ENCODE results near the gene SS18L1.

DNA sequence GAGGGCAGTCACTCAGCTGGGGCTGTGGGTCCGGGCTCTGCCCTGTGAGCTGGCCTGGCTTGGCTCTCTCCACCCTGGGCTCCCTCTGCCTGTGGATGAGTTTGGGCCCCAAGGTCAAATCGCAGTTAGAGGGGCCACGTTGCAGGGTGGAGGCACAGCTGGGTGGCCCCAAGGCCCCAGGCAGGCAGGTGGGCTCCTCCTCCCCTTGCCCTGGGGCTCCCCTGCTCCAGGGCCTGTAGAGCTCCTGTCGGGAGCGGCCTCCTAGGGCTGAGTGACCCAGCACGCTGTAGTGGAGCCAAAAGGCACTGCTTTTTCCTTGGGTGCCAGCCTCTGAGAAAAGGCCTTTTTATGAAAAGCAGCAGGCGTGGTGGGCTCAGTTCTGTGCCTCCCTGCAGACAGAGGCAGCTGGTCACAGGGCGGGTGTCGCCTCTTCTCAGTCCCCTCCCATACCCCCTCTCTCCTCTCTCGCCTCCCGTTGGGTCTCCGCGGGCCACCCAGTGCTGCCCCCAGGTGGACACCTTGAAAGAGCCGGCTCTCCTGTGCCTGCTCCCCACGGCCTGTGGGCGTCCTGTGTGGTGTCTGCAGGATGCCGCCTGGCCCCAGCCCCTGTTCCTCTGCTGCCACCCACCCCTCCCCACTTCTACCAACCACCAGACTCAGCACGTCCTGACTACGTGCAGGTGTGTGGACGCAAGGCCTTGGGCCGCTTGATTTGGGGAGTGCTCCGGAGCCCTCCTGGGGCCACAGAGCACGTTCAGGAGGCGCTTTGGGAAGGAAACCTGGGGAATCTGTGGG lies 13.2 kb downstream of the SS18L1 start:
- no peak for TF ChIP-seq PPARA (CRISPR knock-in tag; IDR thresholded peaks at IDR 0.05; ENCODE audit: borderline replicate concordance)
- TF ChIP-seq ESRRG (CRISPR knock-in tag; IDR thresholded peaks at IDR 0.05), result no peak
- TF ChIP-seq ZNF565 (CRISPR knock-in tag; conservative IDR thresholded peaks at IDR 0.05; ENCODE audit: low read depth), result no peak
- TF ChIP-seq ARNTL (CRISPR knock-in tag; IDR thresholded peaks at IDR 0.05; ENCODE audit: borderline replicate concordance, low read depth), result no peak
- TF ChIP-seq TOX (CRISPR knock-in tag; IDR thresholded peaks at IDR 0.05; ENCODE audit: borderline replicate concordance), result no peak
- TF ChIP-seq, protein P1, sequence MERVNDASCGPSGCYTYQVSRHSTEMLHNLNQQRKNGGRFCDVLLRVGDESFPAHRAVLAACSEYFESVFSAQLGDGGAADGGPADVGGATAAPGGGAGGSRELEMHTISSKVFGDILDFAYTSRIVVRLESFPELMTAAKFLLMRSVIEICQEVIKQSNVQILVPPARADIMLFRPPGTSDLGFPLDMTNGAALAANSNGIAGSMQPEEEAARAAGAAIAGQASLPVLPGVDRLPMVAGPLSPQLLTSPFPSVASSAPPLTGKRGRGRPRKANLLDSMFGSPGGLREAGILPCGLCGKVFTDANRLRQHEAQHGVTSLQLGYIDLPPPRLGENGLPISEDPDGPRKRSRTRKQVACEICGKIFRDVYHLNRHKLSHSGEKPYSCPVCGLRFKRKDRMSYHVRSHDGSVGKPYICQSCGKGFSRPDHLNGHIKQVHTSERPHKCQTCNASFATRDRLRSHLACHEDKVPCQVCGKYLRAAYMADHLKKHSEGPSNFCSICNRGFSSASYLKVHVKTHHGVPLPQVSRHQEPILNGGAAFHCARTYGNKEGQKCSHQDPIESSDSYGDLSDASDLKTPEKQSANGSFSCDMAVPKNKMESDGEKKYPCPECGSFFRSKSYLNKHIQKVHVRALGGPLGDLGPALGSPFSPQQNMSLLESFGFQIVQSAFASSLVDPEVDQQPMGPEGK (CRISPR knock-in tag; IDR thresholded peaks at IDR 0.05; ENCODE audit: borderline replicate concordance), result no peak
- no peak for TF ChIP-seq OSR1 (CRISPR knock-in tag; IDR thresholded peaks at IDR 0.05)
- no peak for TF ChIP-seq ZFP30 (CRISPR knock-in tag; IDR thresholded peaks at IDR 0.05)
- TF ChIP-seq BACH2 (CRISPR knock-in tag; IDR thresholded peaks at IDR 0.05; ENCODE audit: borderline replicate concordance), result no peak
- TF ChIP-seq, protein P2, sequence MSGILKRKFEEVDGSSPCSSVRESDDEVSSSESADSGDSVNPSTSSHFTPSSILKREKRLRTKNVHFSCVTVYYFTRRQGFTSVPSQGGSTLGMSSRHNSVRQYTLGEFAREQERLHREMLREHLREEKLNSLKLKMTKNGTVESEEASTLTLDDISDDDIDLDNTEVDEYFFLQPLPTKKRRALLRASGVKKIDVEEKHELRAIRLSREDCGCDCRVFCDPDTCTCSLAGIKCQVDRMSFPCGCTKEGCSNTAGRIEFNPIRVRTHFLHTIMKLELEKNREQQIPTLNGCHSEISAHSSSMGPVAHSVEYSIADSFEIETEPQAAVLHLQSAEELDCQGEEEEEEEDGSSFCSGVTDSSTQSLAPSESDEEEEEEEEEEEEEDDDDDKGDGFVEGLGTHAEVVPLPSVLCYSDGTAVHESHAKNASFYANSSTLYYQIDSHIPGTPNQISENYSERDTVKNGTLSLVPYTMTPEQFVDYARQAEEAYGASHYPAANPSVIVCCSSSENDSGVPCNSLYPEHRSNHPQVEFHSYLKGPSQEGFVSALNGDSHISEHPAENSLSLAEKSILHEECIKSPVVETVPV (CRISPR knock-in tag; IDR thresholded peaks at IDR 0.05), result no peak
- TF ChIP-seq ZFP3 (CRISPR knock-in tag; IDR thresholded peaks at IDR 0.05), result no peak
- TF ChIP-seq, protein P3, sequence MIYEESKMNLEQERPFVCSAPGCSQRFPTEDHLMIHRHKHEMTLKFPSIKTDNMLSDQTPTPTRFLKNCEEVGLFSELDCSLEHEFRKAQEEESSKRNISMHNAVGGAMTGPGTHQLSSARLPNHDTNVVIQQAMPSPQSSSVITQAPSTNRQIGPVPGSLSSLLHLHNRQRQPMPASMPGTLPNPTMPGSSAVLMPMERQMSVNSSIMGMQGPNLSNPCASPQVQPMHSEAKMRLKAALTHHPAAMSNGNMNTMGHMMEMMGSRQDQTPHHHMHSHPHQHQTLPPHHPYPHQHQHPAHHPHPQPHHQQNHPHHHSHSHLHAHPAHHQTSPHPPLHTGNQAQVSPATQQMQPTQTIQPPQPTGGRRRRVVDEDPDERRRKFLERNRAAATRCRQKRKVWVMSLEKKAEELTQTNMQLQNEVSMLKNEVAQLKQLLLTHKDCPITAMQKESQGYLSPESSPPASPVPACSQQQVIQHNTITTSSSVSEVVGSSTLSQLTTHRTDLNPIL (CRISPR knock-in tag; IDR thresholded peaks at IDR 0.05; ENCODE audit: low read depth), result no peak
- TF ChIP-seq TCF4 (CRISPR knock-in tag; IDR thresholded peaks at IDR 0.05; ENCODE audit: borderline replicate concordance), result no peak
- TF ChIP-seq, protein P4, sequence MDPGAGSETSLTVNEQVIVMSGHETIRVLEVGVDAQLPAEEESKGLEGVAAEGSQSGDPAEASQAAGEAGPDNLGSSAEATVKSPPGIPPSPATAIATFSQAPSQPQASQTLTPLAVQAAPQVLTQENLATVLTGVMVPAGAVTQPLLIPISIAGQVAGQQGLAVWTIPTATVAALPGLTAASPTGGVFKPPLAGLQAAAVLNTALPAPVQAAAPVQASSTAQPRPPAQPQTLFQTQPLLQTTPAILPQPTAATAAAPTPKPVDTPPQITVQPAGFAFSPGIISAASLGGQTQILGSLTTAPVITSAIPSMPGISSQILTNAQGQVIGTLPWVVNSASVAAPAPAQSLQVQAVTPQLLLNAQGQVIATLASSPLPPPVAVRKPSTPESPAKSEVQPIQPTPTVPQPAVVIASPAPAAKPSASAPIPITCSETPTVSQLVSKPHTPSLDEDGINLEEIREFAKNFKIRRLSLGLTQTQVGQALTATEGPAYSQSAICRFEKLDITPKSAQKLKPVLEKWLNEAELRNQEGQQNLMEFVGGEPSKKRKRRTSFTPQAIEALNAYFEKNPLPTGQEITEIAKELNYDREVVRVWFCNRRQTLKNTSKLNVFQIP (CRISPR knock-in tag; IDR thresholded peaks at IDR 0.05; ENCODE audit: borderline replicate concordance, low read depth), result no peak

Data from SK-N-SH treated with all-trans-retinoic acid at 6 μM for 48 hours (cell line).